ENCODE measurements around the gene RAD23A.

RAD23A gene

GRCh38 chr19:12992729-12993128 lies 47.1 kb downstream of the RAD23A start:
- TF ChIP-seq CEBPB (IDR thresholded peaks at IDR 0.05), result no peak
- TF ChIP-seq EP300 (IDR thresholded peaks at IDR 0.05; ENCODE audit: borderline replicate concordance), result no peak

GRCh38 chr19:12993562-12993961 lies 47.9 kb downstream of the RAD23A start:
- TF ChIP-seq CREB1 (IDR thresholded peaks at IDR 0.05; ENCODE audit: low read depth) (no peak), EGR1 (IDR thresholded peaks at IDR 0.05) (no peak), TEAD4 (IDR thresholded peaks at IDR 0.05) (no peak), RAD21 (IDR thresholded peaks at IDR 0.05; ENCODE audit: low read depth) (no peak), FOXM1 (IDR thresholded peaks at IDR 0.05; ENCODE audit: borderline replicate concordance, low read depth) (no peak), TAF1 (IDR thresholded peaks at IDR 0.05; ENCODE audit: low read depth) (no peak), ZBTB7A (IDR thresholded peaks at IDR 0.05; ENCODE audit: low read depth) (no peak), TCF12 (IDR thresholded peaks at IDR 0.05; ENCODE audit: low read depth) (no peak), YY1 (IDR thresholded peaks at IDR 0.05; ENCODE audit: low read depth) (no peak), CEBPB (IDR thresholded peaks at IDR 0.05) (no peak), NFIC (IDR thresholded peaks at IDR 0.05) (no peak), REST (IDR thresholded peaks at IDR 0.05; ENCODE audit: low read depth) (no peak), EP300 (IDR thresholded peaks at IDR 0.05; ENCODE audit: borderline replicate concordance) (no peak), MAX (IDR thresholded peaks at IDR 0.05) (no peak), USF1 (IDR thresholded peaks at IDR 0.05) (no peak)

- no peak for TF ChIP-seq CREB1 (IDR thresholded peaks at IDR 0.05; ENCODE audit: low read depth)
- no peak for TF ChIP-seq USF1 (IDR thresholded peaks at IDR 0.05)
- TF ChIP-seq YY1 (IDR thresholded peaks at IDR 0.05; ENCODE audit: low read depth), result no peak
- peak; percentile 82 for TF ChIP-seq MAX (IDR thresholded peaks at IDR 0.05)
- no peak for TF ChIP-seq TCF12 (IDR thresholded peaks at IDR 0.05; ENCODE audit: low read depth)
- no peak for TF ChIP-seq CEBPB (IDR thresholded peaks at IDR 0.05)
- TF ChIP-seq FOXM1 (IDR thresholded peaks at IDR 0.05; ENCODE audit: borderline replicate concordance, low read depth), result no peak
These were observed 49.3 kb downstream of the RAD23A start, which contains the start of gene NFIX for GRCh38 chr19:12994701-12995595. TSS of gene NFIX (plus strand) at chr19:12995475. CDS start at chr19:12995838, 363 bp downstream.

GRCh38 chr19:12995596-12996405 lies 50.1 kb downstream of the RAD23A start:
- TF ChIP-seq CREB1 (IDR thresholded peaks at IDR 0.05; ENCODE audit: low read depth) (no peak), EGR1 (IDR thresholded peaks at IDR 0.05) (peak; percentile 62), USF1 (IDR thresholded peaks at IDR 0.05) (no peak)

GRCh38 chr19:12996406-12997094 lies 50.9 kb downstream of the RAD23A start:
- no peak for TF ChIP-seq USF1 (IDR thresholded peaks at IDR 0.05)
- no peak for TF ChIP-seq REST (IDR thresholded peaks at IDR 0.05; ENCODE audit: low read depth)
- no peak for TF ChIP-seq TAF1 (IDR thresholded peaks at IDR 0.05; ENCODE audit: low read depth)
- TF ChIP-seq ZBTB7A (IDR thresholded peaks at IDR 0.05; ENCODE audit: low read depth), result no peak
- no peak for TF ChIP-seq NFIC (IDR thresholded peaks at IDR 0.05)
- no peak for TF ChIP-seq YY1 (IDR thresholded peaks at IDR 0.05; ENCODE audit: low read depth)
- no peak for TF ChIP-seq EP300 (IDR thresholded peaks at IDR 0.05; ENCODE audit: borderline replicate concordance)
